Upper lobe of right lung (tissue), 1 donor: ENCODE data around the gene MCMBP. TPM values are rescaled to one million over a fixed set of nuclear protein-coding genes. Genes with fewer than 3 reads are reported as not detected.

Experiments used
- ATAC-seq: fragments of 200-7000 bp; cut with Tn5 transposase; one replicate; pipeline ENCODE4 v1.9.1; 2020; ENCODE audit warnings: mild to moderate bottlenecking, moderate library complexity
- DNase-seq: peaks from one replicate; pipeline ENCODE4 v3.0.0-alpha.2; 2020
- H3K27ac ChIP-seq: fragments of 200-600 bp; one replicate; pipeline ENCODE4 v1.8.0; 2022
- H3K27me3 ChIP-seq: fragments of 200-600 bp; one replicate; pipeline ENCODE4 v1.8.0; 2022; ENCODE audit warnings: mild to moderate bottlenecking
- H3K36me3 ChIP-seq: fragments of 200-600 bp; one replicate; pipeline ENCODE4 v1.8.0; 2022
- H3K4me1 ChIP-seq: fragments of 200-600 bp; one replicate; pipeline ENCODE4 v1.8.0; 2022
- H3K4me3 ChIP-seq: fragments of 200-600 bp; one replicate; pipeline ENCODE4 v1.8.0; 2022; ENCODE audit warnings: mild to moderate bottlenecking
- H3K9me3 ChIP-seq: fragments of 200-600 bp; one replicate; pipeline ENCODE4 v1.8.0; 2022
- CTCF ChIP-seq: fragments of 200-600 bp; IDR thresholded peaks from one replicate; pipeline ENCODE4 v1.8.0; 2022; ENCODE audit warnings: antibody characterized with exemption
- intact Hi-C: fragments of 100-400 bp; cut with DNase I; formaldehyde crosslinking; loops from one replicate; pipeline ENCODE4 v1.11.0; 2022
- total RNA-seq: library from RNA; stranded (reverse); fragmentation: NEBNext Ultra II Directional; extraction: Animal tissue kit (Norgen Biotek cat#: 25700); gene quantifications from one replicate; pipeline ENCODE4 v1.2.1, GENCODE V29; 2021
- donor health status: DM: no; HTN: yes; CAD: no; lungs with severe emphysema.

The MCMBP gene
- total RNA-seq, 1 donor from 2014 or later = 54.7 TPM

- no peak for TF ChIP-seq CTCF
- Histone ChIP-seq H3K36me3 (peaks cover 32% of the 10 kb centered on the region), H3K9me3 (no peaks in the 10 kb centered on the region), H3K4me3 (no peak overlapping the region), H3K27ac (no peak overlapping the region), H3K4me1 (no peaks in the 10 kb centered on the region), H3K27me3 (no peaks in the 10 kb centered on the region)
- DNase-seq (no peak), ATAC-seq (no peak)
- intact Hi-C loops = no loop called here
Observed at GRCh38 chr10:119807960-119808697, 64.5 kb downstream of the MCMBP start.

GRCh38 chr10:119806334-119807130, 66.1 kb downstream of the MCMBP start:
- intact Hi-C loops = no loop called here
- no peaks in the 10 kb centered on the region for H3K4me1 ChIP-seq
- ATAC-seq (no peak), DNase-seq (no peak)
- no peak overlapping the region for H3K27ac ChIP-seq
- H3K36me3 ChIP-seq = peaks cover 27% of the 10 kb centered on the region
- H3K9me3 ChIP-seq = no peaks in the 10 kb centered on the region
- no peak overlapping the region for H3K4me3 ChIP-seq
- H3K27me3 ChIP-seq = no peaks in the 10 kb centered on the region
- TF ChIP-seq CTCF = no peak

GRCh38 chr10:119805702-119806230, 66.9 kb downstream of the MCMBP start:
- DNase-seq = no peak
- Histone ChIP-seq H3K36me3 (peaks cover 27% of the 10 kb centered on the region), H3K27me3 (no peaks in the 10 kb centered on the region), H3K4me1 (no peaks in the 10 kb centered on the region), H3K9me3 (no peaks in the 10 kb centered on the region), H3K27ac (no peak overlapping the region), H3K4me3 (no peak overlapping the region)
- ATAC-seq = no peak
- no peak for TF ChIP-seq CTCF
- intact Hi-C loops = no loop called here

GRCh38 chr10:119803264-119803663, 69.4 kb downstream of the MCMBP start:
- intact Hi-C loops = no loop called here
- H3K27ac ChIP-seq = no peak overlapping the region
- DNase-seq (no peak), ATAC-seq (no peak)
- no peaks in the 10 kb centered on the region for H3K9me3 ChIP-seq
- no peaks in the 10 kb centered on the region for H3K4me1 ChIP-seq
- H3K4me3 ChIP-seq = no peak overlapping the region
- H3K36me3 ChIP-seq = peaks cover 27% of the 10 kb centered on the region
- no peaks in the 10 kb centered on the region for H3K27me3 ChIP-seq
- TF ChIP-seq CTCF = no peak

- TF ChIP-seq CTCF = no peak
- Histone ChIP-seq H3K4me1 (no peaks in the 10 kb centered on the region), H3K9me3 (no peaks in the 10 kb centered on the region), H3K4me3 (no peak overlapping the region), H3K36me3 (peaks cover 25% of the 10 kb centered on the region), H3K27me3 (no peaks in the 10 kb centered on the region), H3K27ac (no peak overlapping the region)
- DNase-seq (no peak), ATAC-seq (no peak)
- intact Hi-C loops = no loop called here
Observed at GRCh38 chr10:119801998-119802538, 70.6 kb downstream of the MCMBP start.
